Type B pancreatic cell (in vitro differentiated cells): ENCODE data around the gene MPI. TPM values are rescaled to one million over a fixed set of nuclear protein-coding genes. Genes with fewer than 3 reads are reported as not detected.

Experiments used
- DNase-seq: peaks from one replicate; pipeline ENCODE4 v3.0.0; 2021; ENCODE audit warnings: mixed read lengths; ENCODE audit not compliant: unreplicated experiment; ENCODE audit errors: extremely low spot score
- H3K27ac Mint-ChIP-seq: 2 replicates; pipeline ENCODE4 v1.8.0; 2021; ENCODE audit warnings: mild to moderate bottlenecking, mixed read lengths
- H3K27me3 Mint-ChIP-seq: 2 replicates; pipeline ENCODE4 v1.8.0; 2021; ENCODE audit warnings: mixed read lengths
- H3K36me3 Mint-ChIP-seq: 2 replicates; pipeline ENCODE4 v1.8.0; 2021; ENCODE audit warnings: mixed read lengths
- H3K4me1 Mint-ChIP-seq: one replicate; pipeline ENCODE4 v1.8.0; 2021; ENCODE audit warnings: mixed read lengths; ENCODE audit not compliant: unreplicated experiment
- H3K4me3 Mint-ChIP-seq: 2 replicates; pipeline ENCODE4 v1.8.0; 2021; ENCODE audit warnings: mild to moderate bottlenecking, mixed read lengths
- H3K9me3 Mint-ChIP-seq: 2 replicates; pipeline ENCODE4 v1.8.0; 2021; ENCODE audit warnings: mixed read lengths
- CTCF ChIP-seq: fragments of 200-600 bp; sonication (generic); conservative IDR thresholded peaks from 2 replicates; pipeline ENCODE4 v1.5.0; 2021; ENCODE audit warnings: antibody characterized with exemption, mild to moderate bottlenecking
- total RNA-seq: library from RNA; stranded (reverse); gene quantifications from 2 replicates; pipeline ENCODE4 v1.2.1, GENCODE V29; 2021; ENCODE audit warnings: low replicate concordance

The MPI gene
- total RNA-seq, 1 donor from 2014 or later: 50.3 TPM

DNA sequence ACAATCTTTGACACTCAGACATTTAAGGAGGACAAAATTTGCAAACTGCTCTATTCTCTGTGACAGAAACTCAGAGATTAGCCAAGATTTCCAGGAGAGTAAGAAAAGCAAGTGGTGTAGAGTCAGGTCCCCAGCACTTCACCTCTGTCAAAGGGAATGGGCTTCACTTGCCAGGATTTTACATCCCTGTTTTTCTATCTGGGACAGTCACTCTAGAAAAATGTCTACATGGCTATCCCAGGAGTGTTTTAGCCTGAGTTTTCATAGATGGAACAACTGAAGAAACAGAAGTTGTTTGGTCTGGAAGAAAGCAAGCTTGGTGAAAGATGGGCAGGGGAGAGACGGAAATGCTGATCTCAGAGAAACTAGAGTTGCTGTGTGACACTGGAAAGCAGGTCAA is 13.8 kb downstream of the MPI start:
- no peaks in the 10 kb centered on the region for H3K9me3 Mint-ChIP-seq
- H3K36me3 Mint-ChIP-seq: peaks cover 20% of the 10 kb centered on the region
- peaks cover 20% of the 10 kb centered on the region for H3K4me1 Mint-ChIP-seq
- peak overlapping the region; percentile 52 for H3K27ac Mint-ChIP-seq
- no peak for DNase-seq
- peak overlapping the region; percentile 48 for H3K4me3 Mint-ChIP-seq
- no peaks in the 10 kb centered on the region for H3K27me3 Mint-ChIP-seq
- TF ChIP-seq CTCF: no peak

GRCh38 chr15:74904190-74904805 is 14.5 kb downstream of the MPI start:
- no peak for TF ChIP-seq CTCF
- Mint-ChIP-seq H3K27ac (peak overlapping the region; percentile 52), H3K27me3 (no peaks in the 10 kb centered on the region), H3K9me3 (no peaks in the 10 kb centered on the region), H3K4me3 (peak overlapping the region; percentile 98), H3K4me1 (peaks cover 20% of the 10 kb centered on the region), H3K36me3 (peaks cover 26% of the 10 kb centered on the region)
- DNase-seq: no peak

- H3K4me3 Mint-ChIP-seq: peak overlapping the region; percentile 98
- no peaks in the 10 kb centered on the region for H3K9me3 Mint-ChIP-seq
- no peaks in the 10 kb centered on the region for H3K27me3 Mint-ChIP-seq
- no peak for DNase-seq
- H3K36me3 Mint-ChIP-seq: peaks cover 21% of the 10 kb centered on the region
- H3K27ac Mint-ChIP-seq: peak overlapping the region; percentile 96
- peaks cover 20% of the 10 kb centered on the region for H3K4me1 Mint-ChIP-seq
- no peak for TF ChIP-seq CTCF
Observed at GRCh38 chr15:74906067-74906449, 16.2 kb downstream of the MPI start.

- Mint-ChIP-seq H3K4me3 (peak within 1 kb of the TSS; percentile 98), H3K36me3 (peaks cover 24% of the 10 kb centered on the region), H3K27me3 (no peaks in the 10 kb centered on the region), H3K27ac (peak within 1 kb of the TSS; percentile 97), H3K4me1 (peaks cover 20% of the 10 kb centered on the region), H3K9me3 (no peaks in the 10 kb centered on the region)
- no peak for TF ChIP-seq CTCF
- peak; percentile 89 for DNase-seq
Observed at GRCh38 chr15:74906450-74907162, 16.8 kb downstream of the MPI start, which contains the start of gene FAM219B. FAM219B (minus strand) TSS chr15:74906851; CDS start chr15:74906800, 51 bp downstream.

DNA sequence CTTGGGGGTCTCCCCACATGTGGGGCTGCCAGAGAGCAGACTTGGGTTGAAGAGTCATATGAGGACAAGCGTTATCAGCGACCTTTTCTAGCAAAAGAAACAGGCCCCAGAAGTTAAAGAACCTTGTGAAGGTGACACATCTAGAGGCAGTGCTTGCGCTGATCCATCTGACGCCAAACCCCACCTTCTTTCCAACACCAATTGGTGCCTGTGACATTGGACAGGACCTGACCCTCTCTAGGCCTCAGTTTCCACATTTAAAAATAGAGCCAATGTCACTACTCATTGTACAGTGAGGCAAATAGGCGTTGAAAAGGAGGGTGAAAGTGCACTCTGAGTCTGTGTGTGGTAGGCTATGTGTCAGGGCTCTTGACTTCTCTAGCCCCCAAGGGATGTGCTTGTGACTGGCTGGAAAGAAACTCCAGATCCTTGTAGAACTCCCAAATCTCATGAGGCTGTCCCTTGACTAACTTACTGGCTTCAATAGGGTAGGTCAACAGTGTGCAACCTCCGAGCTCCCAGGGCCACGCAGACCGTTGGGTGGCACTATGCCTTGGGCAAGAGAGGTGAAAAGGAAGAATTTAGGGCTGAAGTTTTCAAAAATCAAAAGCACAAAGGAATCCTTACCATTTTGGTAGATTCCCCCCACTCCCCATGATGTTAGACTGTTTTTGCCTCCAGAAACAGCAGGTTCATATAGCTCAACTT is 17.5 kb downstream of the MPI start:
- peaks cover 27% of the 10 kb centered on the region for H3K36me3 Mint-ChIP-seq
- no peaks in the 10 kb centered on the region for H3K9me3 Mint-ChIP-seq
- TF ChIP-seq CTCF: no peak
- H3K4me1 Mint-ChIP-seq: peaks cover 16% of the 10 kb centered on the region
- H3K4me3 Mint-ChIP-seq: peak overlapping the region; percentile 98
- no peak for DNase-seq
- no peaks in the 10 kb centered on the region for H3K27me3 Mint-ChIP-seq
- peak overlapping the region; percentile 97 for H3K27ac Mint-ChIP-seq
